OCI-LY1 (cell line): ENCODE measurements around the gene IMPG2.

Source experiments
- H2AFZ ChIP-seq: fragments of 200-600 bp; sonication (generic), shearing (Covaris generic); 2 replicates; pipeline ENCODE4 v1.6.0; 2014; ENCODE audit warnings: antibody characterized with exemption, mild to moderate bottlenecking, low read length
- H3F3A ChIP-seq: fragments of 200-600 bp; sonication (generic), shearing (Covaris generic); 2 replicates; pipeline ENCODE4 v1.6.0; 2014; ENCODE audit warnings: mild to moderate bottlenecking, antibody characterized with exemption, low read length, moderate library complexity; ENCODE audit not compliant: insufficient read depth
- H3K27ac ChIP-seq: fragments of 200-600 bp; sonication (generic); 2 replicates; pipeline ENCODE4 v1.5.1; 2014; ENCODE audit warnings: low read length, mixed run types, mild to moderate bottlenecking, low read depth; ENCODE audit not compliant: poor library complexity, severe bottlenecking
- H3K27me3 ChIP-seq: fragments of 200-600 bp; sonication (generic); 2 replicates; pipeline ENCODE4 v1.6.0; 2014; ENCODE audit warnings: antibody characterized with exemption, mild to moderate bottlenecking, low read length, moderate library complexity; ENCODE audit not compliant: insufficient read depth
- H3K36me3 ChIP-seq: fragments of 200-600 bp; sonication (generic); 2 replicates; pipeline ENCODE4 v1.6.1; 2014; ENCODE audit warnings: mild to moderate bottlenecking, antibody characterized with exemption, low read length, moderate library complexity, mixed read lengths; ENCODE audit not compliant: insufficient read depth
- H3K4me1 ChIP-seq: fragments of 200-600 bp; sonication (generic); 2 replicates; pipeline ENCODE4 v1.5.1; 2014; ENCODE audit warnings: mild to moderate bottlenecking, low read length, moderate library complexity; ENCODE audit not compliant: insufficient read depth, severe bottlenecking
- H3K4me2 ChIP-seq: fragments of 200-600 bp; sonication (generic), shearing (Covaris generic); 2 replicates; pipeline ENCODE4 v1.6.1; 2014; ENCODE audit warnings: low read length
- H3K4me3 ChIP-seq: fragments of 200-600 bp; sonication (generic); 2 replicates; pipeline ENCODE4 v1.5.1; 2014; ENCODE audit warnings: low read length, low read depth, mild to moderate bottlenecking, mixed read lengths; ENCODE audit not compliant: poor library complexity, severe bottlenecking
- H3K79me2 ChIP-seq: fragments of 200-600 bp; shearing (Covaris generic); 2 replicates; pipeline ENCODE4 v1.6.1; 2016; ENCODE audit warnings: mixed run types, low read length, mixed read lengths; ENCODE audit not compliant: insufficient read depth
- H3K9ac ChIP-seq: fragments of 200-600 bp; sonication (generic), shearing (Covaris generic); 2 replicates; pipeline ENCODE4 v1.6.1; 2014; ENCODE audit warnings: mild to moderate bottlenecking, low read length, mixed read lengths
- H3K9me2 ChIP-seq: fragments of 200-600 bp; sonication (generic), shearing (Covaris generic); 2 replicates; pipeline ENCODE4 v1.6.1; 2014; ENCODE audit warnings: low read depth, mild to moderate bottlenecking, low read length, mixed read lengths
- H3K9me3 ChIP-seq: fragments of 200-600 bp; shearing (Covaris generic); 2 replicates; pipeline ENCODE4 v1.6.1; 2014; ENCODE audit warnings: low read length, mixed read lengths
- H4K20me1 ChIP-seq: fragments of 200-600 bp; sonication (generic), shearing (Covaris generic); 2 replicates; pipeline ENCODE4 v1.6.0; 2016; ENCODE audit warnings: mild to moderate bottlenecking, low read length; ENCODE audit not compliant: insufficient read depth
- EZH2 ChIP-seq: fragments of 200-600 bp; sonication (generic), shearing (Covaris generic); IDR thresholded peaks from 2 replicates; pipeline ENCODE4 v1.8.0; 2017; ENCODE audit warnings: borderline replicate concordance, mixed run types, mild to moderate bottlenecking, antibody characterized with exemption, low read length, moderate library complexity, mixed read lengths
- TF ChIP-seq, protein P1 (sequence below): fragments of 200-600 bp; sonication (generic), shearing (Covaris generic); IDR thresholded peaks from 2 replicates; pipeline ENCODE4 v1.5.1; 2017; ENCODE audit warnings: mild to moderate bottlenecking, antibody characterized with exemption, low read length, moderate library complexity, mixed read lengths

IMPG2 gene

GRCh38 chr3:101279162-101279561 is 41.2 kb downstream of the IMPG2 start:
- no peaks in the 10 kb centered on the region for H3K79me2 ChIP-seq
- no peaks in the 10 kb centered on the region for H3K27me3 ChIP-seq
- no peak overlapping the region for H2AFZ ChIP-seq

GRCh38 chr3:101278727-101279126 is 41.6 kb downstream of the IMPG2 start:
- Histone ChIP-seq H3K4me1 (no peaks in the 10 kb centered on the region), H4K20me1 (no peaks in the 10 kb centered on the region), H3K9me2 (no peaks in the 10 kb centered on the region), H3K27ac (no peak overlapping the region), H3F3A (no peaks in the 10 kb centered on the region), H3K4me3 (no peak overlapping the region), H3K4me2 (no peak overlapping the region), H3K36me3 (no peaks in the 10 kb centered on the region), H3K9ac (no peak overlapping the region), H3K27me3 (no peaks in the 10 kb centered on the region), H3K79me2 (no peaks in the 10 kb centered on the region), H2AFZ (no peak overlapping the region), H3K9me3 (no peaks in the 10 kb centered on the region)
- TF ChIP-seq, protein P1, sequence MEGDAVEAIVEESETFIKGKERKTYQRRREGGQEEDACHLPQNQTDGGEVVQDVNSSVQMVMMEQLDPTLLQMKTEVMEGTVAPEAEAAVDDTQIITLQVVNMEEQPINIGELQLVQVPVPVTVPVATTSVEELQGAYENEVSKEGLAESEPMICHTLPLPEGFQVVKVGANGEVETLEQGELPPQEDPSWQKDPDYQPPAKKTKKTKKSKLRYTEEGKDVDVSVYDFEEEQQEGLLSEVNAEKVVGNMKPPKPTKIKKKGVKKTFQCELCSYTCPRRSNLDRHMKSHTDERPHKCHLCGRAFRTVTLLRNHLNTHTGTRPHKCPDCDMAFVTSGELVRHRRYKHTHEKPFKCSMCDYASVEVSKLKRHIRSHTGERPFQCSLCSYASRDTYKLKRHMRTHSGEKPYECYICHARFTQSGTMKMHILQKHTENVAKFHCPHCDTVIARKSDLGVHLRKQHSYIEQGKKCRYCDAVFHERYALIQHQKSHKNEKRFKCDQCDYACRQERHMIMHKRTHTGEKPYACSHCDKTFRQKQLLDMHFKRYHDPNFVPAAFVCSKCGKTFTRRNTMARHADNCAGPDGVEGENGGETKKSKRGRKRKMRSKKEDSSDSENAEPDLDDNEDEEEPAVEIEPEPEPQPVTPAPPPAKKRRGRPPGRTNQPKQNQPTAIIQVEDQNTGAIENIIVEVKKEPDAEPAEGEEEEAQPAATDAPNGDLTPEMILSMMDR = no peak
- TF ChIP-seq EZH2 = no peak

More at GRCh38 chr3:101279162-101279561, 41.2 kb downstream of the IMPG2 start:
- Histone ChIP-seq H3K9me2 (no peaks in the 10 kb centered on the region), H4K20me1 (no peaks in the 10 kb centered on the region), H3K36me3 (no peaks in the 10 kb centered on the region), H3K4me3 (no peak overlapping the region), H3K4me1 (no peaks in the 10 kb centered on the region), H3K4me2 (no peak overlapping the region), H3F3A (no peaks in the 10 kb centered on the region), H3K27ac (no peak overlapping the region), H3K9me3 (no peaks in the 10 kb centered on the region), H3K9ac (no peak overlapping the region)
- TF ChIP-seq, protein P1 = no peak
- TF ChIP-seq EZH2 = no peak

DNA sequence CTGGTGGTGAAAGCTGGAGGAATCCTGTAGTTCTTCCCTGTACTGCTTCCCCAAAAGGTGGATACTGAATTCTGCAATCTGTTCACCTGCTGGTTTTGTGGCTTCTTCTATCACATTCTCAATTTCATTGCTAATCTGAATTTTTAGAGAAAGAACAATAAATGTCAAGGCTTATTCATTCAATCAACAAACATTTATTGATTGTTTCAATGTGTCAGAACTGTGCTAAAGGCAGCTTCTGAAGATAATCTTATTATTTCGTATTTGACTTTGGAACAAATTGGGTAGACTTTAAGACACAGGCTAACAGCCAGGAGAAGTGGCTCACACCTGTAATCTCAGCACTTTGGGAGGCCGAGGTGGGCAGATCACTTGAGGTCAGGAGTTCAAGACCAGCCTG is 46.8 kb downstream of the IMPG2 start:
- Histone ChIP-seq H2AFZ (no peak overlapping the region), H3K4me3 (no peak overlapping the region), H3K4me2 (no peak overlapping the region), H4K20me1 (no peaks in the 10 kb centered on the region), H3F3A (no peaks in the 10 kb centered on the region), H3K36me3 (no peaks in the 10 kb centered on the region), H3K4me1 (no peaks in the 10 kb centered on the region), H3K9me2 (no peaks in the 10 kb centered on the region), H3K79me2 (no peaks in the 10 kb centered on the region), H3K9me3 (no peaks in the 10 kb centered on the region), H3K27ac (no peak overlapping the region), H3K9ac (no peak overlapping the region), H3K27me3 (no peaks in the 10 kb centered on the region)
- TF ChIP-seq, protein P1 = no peak
- no peak for TF ChIP-seq EZH2
